Endothelial cell of umbilical vein (primary cell): ENCODE results near the gene SLC38A11. TPM values are rescaled to one million over a fixed set of nuclear protein-coding genes. Genes with fewer than 3 reads are reported as not detected.
A peak's percentile ranks its signal among the peaks of the same experiment; 100 is the strongest.

ENCODE experiments used
- BruUV-seq: library from RNA; stranded (reverse); fragments of 400-500 nt; replicated peaks from 2 replicates; lab custom pipeline; 2021; lab: Mats Ljungman, UMichigan
- CTCF ChIA-PET: fragments of 300-600, 350-600 bp; sonication (Branson Sonifier 250); formaldehyde crosslinking; loops from one replicate; lab custom pipeline; 2021; ENCODE audit warnings: antibody characterized with exemption, inconsistent platforms; lab: Charles Lee
- POLR2A ChIA-PET: fragments of 300-600, 350-600 bp; sonication (Branson Sonifier 250); formaldehyde crosslinking; loops from one replicate; lab custom pipeline; 2021; ENCODE audit warnings: antibody characterized with exemption, inconsistent platforms; lab: Charles Lee
- DNase-seq: peaks from one replicate; pipeline ENCODE4 v3.0.0-alpha.2; 2011; ENCODE audit warnings: low read depth, low spot score
- FAIRE-seq: peaks from 2 replicates; lab custom pipeline; 2011; peaks lifted over from hg19 to GRCh38; lab: Jason Lieb, UNC
- H2AFZ ChIP-seq: 2 replicates; pipeline ENCODE4 v1.6.0; 2012; ENCODE audit warnings: low read depth, low read length, control low read depth, inconsistent platforms
- H3K27ac ChIP-seq: 2 replicates; pipeline ENCODE4 v1.5.1; 2011; ENCODE audit warnings: low read depth, mild to moderate bottlenecking, control low read depth, low read length, moderate library complexity; ENCODE audit not compliant: insufficient read depth
- H3K27me3 ChIP-seq, 2 experiments: 2 replicates each; pipeline versions ENCODE4 v1.6.0 to v1.6.1; 2011; ENCODE audit warnings: low read length in 2 of 2, mixed read lengths in 1 of 2; ENCODE audit not compliant: control insufficient read depth in 2 of 2, insufficient read depth in 2 of 2
- H3K36me3 ChIP-seq, 2 experiments: 2 replicates in 1 of 2; 3 replicates in 1 of 2; pipeline ENCODE4 v1.5.1; 2011; ENCODE audit warnings: low read length in 2 of 2, mild to moderate bottlenecking in 1 of 2, moderate library complexity in 1 of 2; ENCODE audit not compliant: control insufficient read depth in 2 of 2, insufficient read depth in 2 of 2; ENCODE audit errors: extremely low read depth in 1 of 2
- H3K4me1 ChIP-seq: 3 replicates; pipeline ENCODE4 v1.5.1; 2011; ENCODE audit warnings: mild to moderate bottlenecking, low read length; ENCODE audit not compliant: control insufficient read depth, insufficient read depth; ENCODE audit errors: extremely low read depth
- H3K4me2 ChIP-seq: 2 replicates; pipeline ENCODE4 v1.6.1; 2011; ENCODE audit warnings: low read length, control low read depth, mixed read lengths; ENCODE audit not compliant: insufficient read depth
- H3K4me3 ChIP-seq, 3 experiments: fragments of 200-600 bp in 1 of 3; sonication (generic), shearing (Covaris generic) in 1 of 3; replicated peaks in 1 of 3; 2 replicates each; pipeline ENCODE4 v1.5.1; 2011 to 2016; ENCODE audit warnings: control low read depth in 3 of 3, low read length in 3 of 3, mild to moderate bottlenecking in 2 of 3, inconsistent platforms in 1 of 3, low read depth in 1 of 3, moderate library complexity in 1 of 3; ENCODE audit not compliant: insufficient read depth in 1 of 3
- H3K79me2 ChIP-seq: 2 replicates; pipeline ENCODE4 v1.6.0; 2012; ENCODE audit warnings: low read length, inconsistent platforms; ENCODE audit not compliant: control insufficient read depth, insufficient read depth
- H3K9ac ChIP-seq: replicated peaks from 2 replicates; pipeline ENCODE3; 2011; ENCODE audit warnings: low read length, control low read depth; ENCODE audit not compliant: insufficient read depth; ENCODE audit errors: extremely low read depth
- H3K9me1 ChIP-seq: replicated peaks from 3 replicates; pipeline ENCODE4 v1.6.0; 2011; ENCODE audit warnings: mild to moderate bottlenecking, low read length; ENCODE audit not compliant: control insufficient read depth, insufficient read depth; ENCODE audit errors: extremely low read depth
- H3K9me3 ChIP-seq: replicated peaks from 2 replicates; pipeline ENCODE4 v1.5.1; 2012; ENCODE audit warnings: low read length, inconsistent platforms; ENCODE audit not compliant: control insufficient read depth, insufficient read depth
- H4K20me1 ChIP-seq: replicated peaks from 2 replicates; pipeline ENCODE3; 2011; ENCODE audit warnings: mild to moderate bottlenecking, low read length; ENCODE audit not compliant: control insufficient read depth, insufficient read depth; ENCODE audit errors: extremely low read depth
- EZH2 ChIP-seq: IDR thresholded peaks from 2 replicates; pipeline ENCODE4 v1.6.1; 2012; ENCODE audit warnings: borderline replicate concordance, low read depth, mild to moderate bottlenecking, moderate library complexity, low read length, inconsistent platforms; ENCODE audit not compliant: severe bottlenecking
- FOS ChIP-seq: IDR thresholded peaks from 2 replicates; pipeline ENCODE4 v1.6.1; 2011; ENCODE audit warnings: mild to moderate bottlenecking, low read length, moderate library complexity, borderline replicate concordance; ENCODE audit not compliant: insufficient read depth
- GATA2 ChIP-seq: IDR thresholded peaks from 2 replicates; pipeline ENCODE4 v1.7.0; 2011; ENCODE audit warnings: low read depth, mild to moderate bottlenecking, moderate library complexity, mixed read lengths, low read length; ENCODE audit not compliant: insufficient read length, insufficient read depth
- JUN ChIP-seq: IDR thresholded peaks from 2 replicates; pipeline ENCODE4 v1.6.1; 2011; ENCODE audit warnings: borderline replicate concordance, low read depth; ENCODE audit not compliant: insufficient read length, insufficient read depth
- MYC ChIP-seq: IDR thresholded peaks from one replicate; pipeline ENCODE4 v1.6.1; 2011; ENCODE audit warnings: mild to moderate bottlenecking, low read depth, low read length
- dilution Hi-C: fragments of 300-500 bp; cut with MboI; formaldehyde crosslinking; loops from one replicate; pipeline ENCODE4 v1.15.0; 2019; ENCODE audit warnings: low sequenced_read_pairs; ENCODE audit not compliant: extremely low pct_ligation_motif_present
- intact Hi-C: fragments of 100-400 bp; cut with micrococcal nuclease; formaldehyde crosslinking; loops from one replicate; pipeline ENCODE4 v1.10.0; 2022
- polyA plus RNA-seq, 4 experiments: library from polyadenylated mRNA; depleted of rRNA in 3 of 4; stranded (reverse) in 3 of 4; unstranded in 1 of 4; fragments of >200 nt; gene quantifications; 2 replicates each; pipeline versions ENCODE4 v1.2.1 to v1.2.3, GENCODE V29; 2011 to 2012; ENCODE audit warnings: missing spikeins in 1 of 4
- total RNA-seq: library from RNA; stranded (reverse); gene quantifications from 2 replicates; pipeline ENCODE4 v1.2.3, GENCODE V29; 2021
- TF ChIP-seq, protein P1 (sequence below), 2 donors: IDR thresholded peaks; 1 replicate in 1 of 2; 2 replicates in 1 of 2; pipeline ENCODE4 v1.5.1; 2011; ENCODE audit warnings: low read length in 2 of 2, mild to moderate bottlenecking in 2 of 2, moderate library complexity in 2 of 2, control low read depth in 1 of 2, inconsistent platforms in 1 of 2, low read depth in 1 of 2; ENCODE audit not compliant: insufficient read depth in 1 of 2; ENCODE audit errors: extremely low read depth in 1 of 2

SLC38A11 gene
- total and polyA plus RNA-seq, 2 donors (not counting 3 experiments of a cell fraction or from before 2014, with no cell fraction given) = not detected

DNA sequence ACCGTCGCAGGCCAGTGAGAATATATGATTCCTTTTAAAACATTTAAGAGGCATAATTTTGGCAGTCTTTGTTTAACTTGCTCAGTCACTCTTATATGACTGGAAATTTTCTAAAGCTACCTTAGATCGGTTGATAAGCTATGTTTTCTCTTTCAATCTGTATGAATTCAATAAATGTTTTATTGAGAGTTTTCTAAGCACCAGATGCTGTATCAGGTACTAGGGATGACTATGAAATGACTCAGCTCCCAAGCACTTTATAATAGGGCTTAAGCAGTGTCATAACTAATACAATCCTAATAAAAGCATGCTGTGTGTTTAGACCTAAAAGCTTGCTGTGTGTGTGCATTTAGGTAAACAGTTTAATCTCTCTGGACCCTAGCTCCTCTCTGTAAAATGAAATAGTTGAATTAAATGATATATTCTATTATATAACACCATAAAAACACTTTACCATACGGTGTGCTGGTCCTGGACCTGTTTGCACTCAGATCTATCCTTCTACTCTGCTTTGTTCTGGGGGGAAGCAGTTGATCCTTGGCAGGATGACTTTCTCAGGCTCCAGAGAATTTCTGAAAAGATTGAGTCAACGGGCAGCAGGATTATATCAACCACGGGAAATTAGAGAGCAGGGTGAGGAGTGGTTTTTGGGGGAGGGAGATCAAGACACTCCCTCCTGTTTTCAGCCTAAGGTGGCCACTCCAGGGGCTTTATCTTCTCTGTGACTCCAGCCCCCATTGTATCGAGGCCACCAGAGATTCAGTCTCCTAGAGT, 26.1 kb upstream of the SLC38A11 start:
- H3K36me3 ChIP-seq = no peaks in the 10 kb centered on the region
- H3K9me1 ChIP-seq = no peaks in the 10 kb centered on the region
- FAIRE-seq (peak; percentile 60), DNase-seq (peak; percentile 46)
- H3K9ac ChIP-seq = no peak overlapping the region
- no peaks in the 10 kb centered on the region for H3K79me2 ChIP-seq
- no peak overlapping the region for H3K4me3 ChIP-seq
- H3K4me2 ChIP-seq = peak overlapping the region; percentile 55
- no peaks in the 10 kb centered on the region for H4K20me1 ChIP-seq
- H3K27ac ChIP-seq = peak overlapping the region; percentile 37
- TF ChIP-seq, protein P1, sequence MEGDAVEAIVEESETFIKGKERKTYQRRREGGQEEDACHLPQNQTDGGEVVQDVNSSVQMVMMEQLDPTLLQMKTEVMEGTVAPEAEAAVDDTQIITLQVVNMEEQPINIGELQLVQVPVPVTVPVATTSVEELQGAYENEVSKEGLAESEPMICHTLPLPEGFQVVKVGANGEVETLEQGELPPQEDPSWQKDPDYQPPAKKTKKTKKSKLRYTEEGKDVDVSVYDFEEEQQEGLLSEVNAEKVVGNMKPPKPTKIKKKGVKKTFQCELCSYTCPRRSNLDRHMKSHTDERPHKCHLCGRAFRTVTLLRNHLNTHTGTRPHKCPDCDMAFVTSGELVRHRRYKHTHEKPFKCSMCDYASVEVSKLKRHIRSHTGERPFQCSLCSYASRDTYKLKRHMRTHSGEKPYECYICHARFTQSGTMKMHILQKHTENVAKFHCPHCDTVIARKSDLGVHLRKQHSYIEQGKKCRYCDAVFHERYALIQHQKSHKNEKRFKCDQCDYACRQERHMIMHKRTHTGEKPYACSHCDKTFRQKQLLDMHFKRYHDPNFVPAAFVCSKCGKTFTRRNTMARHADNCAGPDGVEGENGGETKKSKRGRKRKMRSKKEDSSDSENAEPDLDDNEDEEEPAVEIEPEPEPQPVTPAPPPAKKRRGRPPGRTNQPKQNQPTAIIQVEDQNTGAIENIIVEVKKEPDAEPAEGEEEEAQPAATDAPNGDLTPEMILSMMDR (IDR thresholded peaks at IDR 0.05; ENCODE audit: extremely low read depth in 1 of 2, insufficient read depth in 1 of 2, low read depth in 1 of 2, low read length in 2 of 2) = no peak
- TF ChIP-seq JUN (no peak), MYC (no peak), EZH2 (no peak), GATA2 (no peak), FOS (peak; percentile 58)
- no peaks in the 10 kb centered on the region for H3K27me3 ChIP-seq
- no TSS peak for BruUV-seq
- no peaks in the 10 kb centered on the region for H3K9me3 ChIP-seq
- H2AFZ ChIP-seq = no peak overlapping the region
- peaks cover 16% of the 10 kb centered on the region for H3K4me1 ChIP-seq
- ChIA-PET POLR2A (no interaction called here), CTCF (interaction anchor here (0.7 to 4.0 kb wide), 3 partner anchors 11 to 222 kb away, joined by 3 to 28 read pairs (median 3); partner anchors contain the start of gene SCN3A)
- dilution Hi-C loops (no loop called here), intact Hi-C loops (no loop called here)
